ENCODE data around the gene CAMTA1.
"Not testable (repeated sequence)": the region's sequence is repeated elsewhere in the genome, so short reads cannot be mapped to it uniquely, and the experiment has no call there.

- not testable (repeated sequence) for TF ChIP-seq CTCF (conservative IDR thresholded peaks at IDR 0.05; ENCODE audit: low read length); EZH2phosphoT487 (IDR thresholded peaks at IDR 0.05; ENCODE audit: borderline replicate concordance, low read depth, low read length)
These were observed 596.5 kb downstream of the CAMTA1 start for GRCh38 chr1:7381729-7382128.
